Umbilical cord (tissue), 2 donors: ENCODE data around the gene ENPEP. TPM values are rescaled to one million over a fixed set of nuclear protein-coding genes. Genes with fewer than 3 reads are reported as not detected.

Source experiments
- DNase-seq: peaks from one replicate; pipeline ENCODE4 v3.0.0-alpha.2; 2015; ENCODE audit warnings: low spot score
- total RNA-seq: library from RNA; depleted of rRNA; stranded (reverse); fragments of >200 nt; gene quantifications from one replicate; pipeline ENCODE4 v1.2.3, GENCODE V29; 2014; ENCODE audit warnings: low replicate concordance; ENCODE audit not compliant: insufficient read depth

ENPEP gene
- total RNA-seq, 1 donor from 2014 or later: 15.2 TPM

GRCh38 chr4:110609044-110609750, 133.2 kb downstream of the ENPEP start:
- no peak for DNase-seq

- peak; percentile 40 for DNase-seq
These were observed 134.6 kb downstream of the ENPEP start for GRCh38 chr4:110610620-110610939.

GRCh38 chr4:110610940-110611831, 135.2 kb downstream of the ENPEP start:
- peak; percentile 61 for DNase-seq

- peak; percentile 50 for DNase-seq
These were observed 136.1 kb downstream of the ENPEP start for GRCh38 chr4:110611968-110612447.

- peak; percentile 65 for DNase-seq
These were observed 136.8 kb downstream of the ENPEP start for GRCh38 chr4:110612631-110613269.

GRCh38 chr4:110613745-110614144, 137.8 kb downstream of the ENPEP start:
- DNase-seq: peak; percentile 63

- peak; percentile 29 for DNase-seq
These were observed 138.4 kb downstream of the ENPEP start for GRCh38 chr4:110614173-110614963.

Other genes with a start within 250 kb of the ENPEP start
- gene PITX2, start 146.9 kb downstream of the ENPEP start, total RNA-seq: 182 TPM